ENCODE results near the gene SDK1.

SDK1 gene

DNA sequence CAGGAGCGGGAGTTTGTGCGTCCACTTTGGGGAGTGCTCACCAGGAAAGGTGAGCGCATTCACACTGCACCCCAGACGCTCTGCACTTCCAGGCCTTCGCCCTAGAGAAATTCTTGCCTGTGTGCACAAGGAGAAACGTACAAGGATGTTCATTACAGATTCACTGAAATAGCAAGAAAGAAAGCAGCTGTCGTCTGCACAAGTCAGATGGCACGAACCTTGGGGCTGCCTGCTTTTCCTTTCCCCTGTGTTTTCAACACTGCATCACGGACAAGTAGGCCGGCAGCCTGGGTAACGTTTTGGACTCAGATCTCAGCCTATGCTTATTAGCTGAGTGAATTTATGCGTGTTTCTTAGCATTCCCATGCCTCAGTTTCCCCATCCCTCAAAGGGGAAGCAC lies 834.2 kb downstream of the SDK1 start:
- TF ChIP-seq, protein P1, sequence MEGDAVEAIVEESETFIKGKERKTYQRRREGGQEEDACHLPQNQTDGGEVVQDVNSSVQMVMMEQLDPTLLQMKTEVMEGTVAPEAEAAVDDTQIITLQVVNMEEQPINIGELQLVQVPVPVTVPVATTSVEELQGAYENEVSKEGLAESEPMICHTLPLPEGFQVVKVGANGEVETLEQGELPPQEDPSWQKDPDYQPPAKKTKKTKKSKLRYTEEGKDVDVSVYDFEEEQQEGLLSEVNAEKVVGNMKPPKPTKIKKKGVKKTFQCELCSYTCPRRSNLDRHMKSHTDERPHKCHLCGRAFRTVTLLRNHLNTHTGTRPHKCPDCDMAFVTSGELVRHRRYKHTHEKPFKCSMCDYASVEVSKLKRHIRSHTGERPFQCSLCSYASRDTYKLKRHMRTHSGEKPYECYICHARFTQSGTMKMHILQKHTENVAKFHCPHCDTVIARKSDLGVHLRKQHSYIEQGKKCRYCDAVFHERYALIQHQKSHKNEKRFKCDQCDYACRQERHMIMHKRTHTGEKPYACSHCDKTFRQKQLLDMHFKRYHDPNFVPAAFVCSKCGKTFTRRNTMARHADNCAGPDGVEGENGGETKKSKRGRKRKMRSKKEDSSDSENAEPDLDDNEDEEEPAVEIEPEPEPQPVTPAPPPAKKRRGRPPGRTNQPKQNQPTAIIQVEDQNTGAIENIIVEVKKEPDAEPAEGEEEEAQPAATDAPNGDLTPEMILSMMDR (IDR thresholded peaks at IDR 0.05; ENCODE audit: low read depth, low read length), result no peak
- no peak overlapping the region for H3K4me3 ChIP-seq (ENCODE audit: low read depth, low read length)

DNA sequence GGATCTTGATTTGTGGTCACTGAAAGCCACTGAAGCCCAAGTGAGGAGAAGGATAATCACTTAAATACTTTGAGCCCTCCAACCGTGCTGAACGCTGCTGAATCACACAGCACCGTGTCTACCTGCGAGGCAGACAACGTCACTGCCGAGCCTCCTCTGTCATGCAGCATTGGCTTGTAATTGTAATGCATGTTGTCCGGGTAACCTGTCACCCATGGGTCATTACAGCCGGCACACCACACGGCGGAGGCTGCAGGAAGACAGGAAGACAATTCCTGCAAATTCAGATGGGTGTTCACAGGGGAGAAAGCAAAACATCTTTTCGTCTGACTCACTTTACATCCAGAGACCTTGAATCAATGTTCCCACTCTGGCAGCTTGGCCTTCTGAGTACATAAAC lies 835.0 kb downstream of the SDK1 start:
- H3K4me3 ChIP-seq (ENCODE audit: low read depth, low read length), result no peak overlapping the region

DNA sequence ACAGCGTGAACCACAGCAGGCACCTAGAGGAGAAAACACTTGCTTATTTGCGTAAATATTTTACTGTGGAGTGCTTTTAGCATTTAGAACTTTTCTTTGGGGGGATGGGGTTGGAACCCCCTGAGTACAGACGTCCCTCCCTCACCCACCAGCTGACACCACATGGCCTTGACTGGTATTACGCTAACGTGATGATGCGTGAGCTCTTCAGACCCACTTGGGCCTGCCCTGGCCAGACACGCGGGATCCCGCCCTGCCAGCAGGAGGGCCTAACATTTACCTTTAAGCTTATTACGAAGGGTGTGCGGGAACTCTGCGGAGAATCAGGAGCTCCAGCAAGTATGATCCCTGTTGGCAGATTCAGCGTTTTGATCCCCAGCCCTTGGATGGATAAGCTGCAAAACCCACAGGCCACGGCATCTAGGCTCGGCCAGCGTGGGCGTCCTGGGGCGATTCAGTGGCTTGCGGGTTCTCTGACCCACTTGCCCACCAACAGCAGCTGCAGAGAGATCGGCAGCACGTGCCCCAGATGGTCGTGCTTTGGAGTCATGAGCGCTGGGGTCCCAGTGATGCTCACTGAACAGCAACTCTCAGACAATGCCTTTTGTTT lies 835.6 kb downstream of the SDK1 start:
- TF ChIP-seq, protein P1 (IDR thresholded peaks at IDR 0.05; ENCODE audit: low read depth, low read length), result no peak
- no peak overlapping the region for H3K4me3 ChIP-seq (ENCODE audit: low read depth, low read length)

More for the DNA sequence above, 835.0 kb downstream of the SDK1 start:
- TF ChIP-seq, protein P1 (IDR thresholded peaks at IDR 0.05; ENCODE audit: low read depth, low read length), result no peak

DNA sequence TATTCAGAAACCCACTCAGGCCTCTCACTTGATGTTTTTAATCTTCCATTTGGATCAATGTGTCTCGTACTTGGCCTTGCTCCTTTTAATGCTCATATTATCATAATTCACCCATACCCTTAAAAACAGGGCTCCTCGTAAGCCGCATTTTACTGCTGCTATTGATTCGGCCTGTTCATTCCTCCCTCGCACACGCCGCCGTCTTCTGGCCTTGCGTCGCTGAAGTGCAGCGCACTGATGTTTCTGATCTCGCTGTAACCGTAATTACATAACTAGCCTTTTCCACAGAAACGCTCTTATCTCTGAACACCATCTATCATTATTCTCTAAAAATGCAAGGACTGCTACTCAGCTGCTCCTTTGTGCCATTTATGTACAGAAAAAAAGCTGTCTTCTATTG lies 836.5 kb downstream of the SDK1 start:
- H3K4me3 ChIP-seq (ENCODE audit: low read depth, low read length), result no peak overlapping the region
- TF ChIP-seq, protein P1 (IDR thresholded peaks at IDR 0.05; ENCODE audit: low read depth, low read length), result no peak

DNA sequence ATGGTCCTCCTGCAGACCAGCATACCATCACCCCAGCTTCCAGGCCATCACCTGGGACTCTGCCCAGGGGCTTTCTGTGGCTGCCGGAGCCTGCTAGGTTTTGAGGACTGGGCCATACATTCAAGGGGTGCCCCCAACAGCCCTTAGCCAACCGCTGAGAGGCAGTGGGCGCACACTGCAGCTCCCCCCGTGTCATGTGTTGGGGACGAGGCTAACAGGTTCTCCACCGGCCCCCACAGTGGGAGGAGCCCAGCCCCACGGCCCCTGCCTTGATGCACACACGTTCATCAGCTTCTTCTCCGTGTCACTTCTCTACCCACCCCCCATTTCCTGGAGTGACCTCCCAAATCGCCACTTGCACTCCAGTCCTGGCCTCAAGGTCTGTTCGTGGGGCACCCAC lies 837.8 kb downstream of the SDK1 start:
- H3K4me3 ChIP-seq (ENCODE audit: low read depth, low read length), result no peak overlapping the region

DNA sequence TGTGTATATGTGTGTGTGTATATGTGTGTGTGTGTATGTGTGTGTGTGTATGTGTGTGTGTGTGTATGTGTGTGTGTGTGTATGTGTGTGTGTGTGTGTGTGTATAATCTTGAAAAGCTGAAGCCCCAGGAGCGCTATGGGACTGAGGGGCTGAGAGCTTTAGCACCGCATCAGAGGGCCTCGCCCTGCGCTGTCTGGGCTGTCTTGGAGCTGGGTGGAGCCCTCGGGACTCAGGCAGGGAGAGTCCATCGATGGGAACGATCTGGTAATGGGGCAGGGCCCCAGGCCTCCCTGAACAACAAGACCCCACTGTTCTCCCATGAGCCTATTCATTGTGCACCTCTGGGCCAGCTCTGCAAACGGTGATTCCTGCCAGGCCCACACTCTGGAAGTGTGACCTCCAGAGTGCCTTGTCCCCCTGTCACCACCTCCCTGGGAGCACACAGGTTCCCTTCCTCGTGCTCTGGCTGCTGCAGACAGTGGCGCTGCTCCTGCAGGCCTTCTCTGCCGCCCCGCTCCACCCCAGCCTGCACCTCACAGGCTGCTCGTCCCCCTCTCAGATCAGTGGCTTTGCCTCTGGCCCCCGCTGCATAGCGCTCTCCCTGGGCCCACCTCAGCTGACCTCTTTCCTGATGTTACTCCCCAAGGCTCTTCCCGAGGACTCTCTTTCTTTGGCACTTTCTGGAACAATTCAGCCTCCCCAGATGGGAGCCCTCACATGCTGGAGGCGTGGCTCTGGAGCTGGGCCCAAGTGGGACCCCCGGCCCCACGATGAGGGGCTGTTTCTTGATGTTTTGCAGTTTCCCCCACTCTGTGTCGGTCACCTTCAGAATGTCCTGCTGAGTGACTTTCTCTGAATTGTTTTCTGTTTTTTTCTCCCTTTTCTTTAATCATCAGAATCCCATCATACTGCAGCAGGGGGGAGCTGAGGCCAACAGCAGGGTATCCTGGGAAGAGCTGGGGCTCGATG lies 838.9 kb downstream of the SDK1 start:
- no peak overlapping the region for H3K4me3 ChIP-seq (ENCODE audit: low read depth, low read length)
- TF ChIP-seq, protein P1 (IDR thresholded peaks at IDR 0.05; ENCODE audit: low read depth, low read length), result no peak

More for the DNA sequence above, 837.8 kb downstream of the SDK1 start:
- TF ChIP-seq, protein P1 (IDR thresholded peaks at IDR 0.05; ENCODE audit: low read depth, low read length), result no peak

DNA sequence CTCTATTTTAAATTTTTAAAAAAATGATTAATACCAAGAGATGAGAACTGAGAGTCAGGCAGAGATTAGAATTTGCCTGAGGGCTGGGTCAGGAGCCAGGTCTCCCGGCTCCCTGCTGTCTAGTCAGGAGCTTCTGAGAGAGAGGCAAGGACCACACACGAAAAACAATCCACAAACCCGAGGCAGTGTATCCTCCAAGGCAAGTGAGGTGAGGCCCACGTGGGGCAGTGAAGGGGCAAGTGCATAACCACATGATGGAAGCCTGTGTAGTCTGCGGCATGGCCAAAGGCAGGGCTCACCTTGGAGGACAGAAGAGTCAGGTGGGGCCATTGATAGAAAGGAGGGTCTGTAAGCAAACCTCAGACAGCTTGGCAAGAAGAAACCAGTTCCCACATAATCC lies 839.9 kb downstream of the SDK1 start:
- TF ChIP-seq, protein P1 (IDR thresholded peaks at IDR 0.05; ENCODE audit: low read depth, low read length), result no peak
- no peak overlapping the region for H3K4me3 ChIP-seq (ENCODE audit: low read depth, low read length)

All from WI38 (cell line).